Nephron (organoid): Measurements from ENCODE around the gene VPS9D1.

ENCODE experiments used
- H3K27ac Mint-ChIP-seq, 3 experiments: 2 replicates each; pipeline ENCODE4 v1.8.0; 2020; ENCODE audit warnings: mixed read lengths in 3 of 3, mild to moderate bottlenecking in 2 of 3, moderate library complexity in 1 of 3
- H3K27me3 Mint-ChIP-seq: 2 replicates; pipeline ENCODE4 v1.8.0; 2021; ENCODE audit warnings: low read depth, mild to moderate bottlenecking, moderate library complexity, mixed read lengths
- H3K36me3 Mint-ChIP-seq: 2 replicates; pipeline ENCODE4 v1.8.0; 2020; ENCODE audit warnings: low read depth, mixed read lengths
- H3K4me1 Mint-ChIP-seq: 2 replicates; pipeline ENCODE4 v1.8.0; 2020; ENCODE audit warnings: mixed read lengths
- H3K4me3 Mint-ChIP-seq, 3 experiments: 2 replicates each; pipeline ENCODE4 v1.8.0; 2020; ENCODE audit warnings: mild to moderate bottlenecking in 3 of 3, mixed read lengths in 3 of 3, moderate library complexity in 2 of 3
- H3K9me3 Mint-ChIP-seq: 2 replicates; pipeline ENCODE4 v1.8.0; 2020; ENCODE audit warnings: mixed read lengths
- TF ChIP-seq, protein P1 (sequence below), 3 experiments: fragments of 200-600 bp; sonication (generic); IDR thresholded peaks; one replicate each; pipeline ENCODE4 v1.5.0; 2021; ENCODE audit warnings: antibody characterized with exemption in 3 of 3; ENCODE audit not compliant: unreplicated experiment in 3 of 3

VPS9D1 gene

GRCh38 chr16:89737341-89738071 lies 16.8 kb upstream of the VPS9D1 start:
- Mint-ChIP-seq H3K4me1 (no peaks in the 10 kb centered on the region), H3K9me3 (no peaks in the 10 kb centered on the region), H3K27me3 (no peaks in the 10 kb centered on the region), H3K36me3 (peaks cover 62% of the 10 kb centered on the region), H3K4me3 (no peak overlapping the region), H3K27ac (no peak overlapping the region)
- TF ChIP-seq, protein P1, sequence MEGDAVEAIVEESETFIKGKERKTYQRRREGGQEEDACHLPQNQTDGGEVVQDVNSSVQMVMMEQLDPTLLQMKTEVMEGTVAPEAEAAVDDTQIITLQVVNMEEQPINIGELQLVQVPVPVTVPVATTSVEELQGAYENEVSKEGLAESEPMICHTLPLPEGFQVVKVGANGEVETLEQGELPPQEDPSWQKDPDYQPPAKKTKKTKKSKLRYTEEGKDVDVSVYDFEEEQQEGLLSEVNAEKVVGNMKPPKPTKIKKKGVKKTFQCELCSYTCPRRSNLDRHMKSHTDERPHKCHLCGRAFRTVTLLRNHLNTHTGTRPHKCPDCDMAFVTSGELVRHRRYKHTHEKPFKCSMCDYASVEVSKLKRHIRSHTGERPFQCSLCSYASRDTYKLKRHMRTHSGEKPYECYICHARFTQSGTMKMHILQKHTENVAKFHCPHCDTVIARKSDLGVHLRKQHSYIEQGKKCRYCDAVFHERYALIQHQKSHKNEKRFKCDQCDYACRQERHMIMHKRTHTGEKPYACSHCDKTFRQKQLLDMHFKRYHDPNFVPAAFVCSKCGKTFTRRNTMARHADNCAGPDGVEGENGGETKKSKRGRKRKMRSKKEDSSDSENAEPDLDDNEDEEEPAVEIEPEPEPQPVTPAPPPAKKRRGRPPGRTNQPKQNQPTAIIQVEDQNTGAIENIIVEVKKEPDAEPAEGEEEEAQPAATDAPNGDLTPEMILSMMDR (IDR thresholded peaks at IDR 0.05; ENCODE audit: unreplicated experiment in 3 of 3) = no peak

DNA sequence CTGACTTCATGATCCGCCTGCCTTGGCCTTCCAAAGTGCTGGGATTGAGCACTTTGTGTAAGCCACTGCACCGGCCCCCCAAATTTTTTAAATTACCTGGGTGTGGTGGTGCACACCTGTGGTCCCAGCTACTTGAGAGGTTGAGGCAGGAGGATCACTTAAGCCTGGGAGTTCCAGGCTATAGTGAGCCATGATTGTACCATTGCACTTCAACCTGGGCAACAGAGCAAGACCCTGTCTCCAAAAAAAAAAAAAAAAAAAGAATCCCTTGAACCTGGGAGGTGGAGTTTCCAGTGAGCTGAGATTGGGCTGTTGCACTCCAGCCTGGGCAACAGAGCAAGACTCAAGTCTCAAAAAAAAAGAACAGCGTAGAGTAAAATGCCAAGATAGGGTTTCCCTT lies 15.9 kb upstream of the VPS9D1 start:
- no peak overlapping the region for H3K4me3 Mint-ChIP-seq
- H3K9me3 Mint-ChIP-seq = no peaks in the 10 kb centered on the region
- no peak overlapping the region for H3K27ac Mint-ChIP-seq
- no peaks in the 10 kb centered on the region for H3K27me3 Mint-ChIP-seq
- peaks cover 70% of the 10 kb centered on the region for H3K36me3 Mint-ChIP-seq
- no peaks in the 10 kb centered on the region for H3K4me1 Mint-ChIP-seq
- TF ChIP-seq, protein P1 (IDR thresholded peaks at IDR 0.05; ENCODE audit: unreplicated experiment in 3 of 3) = no peak

DNA sequence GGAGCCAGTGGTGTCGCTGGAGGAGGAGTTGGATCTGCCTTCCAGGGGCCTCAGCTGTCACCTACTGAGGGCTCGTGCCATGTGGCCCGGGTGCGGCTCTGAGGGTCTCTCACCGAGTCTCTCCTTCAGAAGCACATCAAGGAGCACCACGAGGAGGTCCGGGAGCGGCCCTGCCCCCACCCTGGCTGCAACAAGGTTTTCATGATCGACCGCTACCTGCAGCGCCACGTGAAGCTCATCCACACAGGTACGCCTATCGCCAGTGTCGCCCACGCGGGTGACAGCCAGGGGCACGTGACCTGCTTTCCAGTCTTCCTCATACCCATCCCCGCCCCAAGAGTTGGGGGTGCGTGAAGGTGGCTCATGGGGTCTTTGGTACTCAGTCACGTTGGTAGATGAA lies 13.1 kb upstream of the VPS9D1 start:
- H3K27ac Mint-ChIP-seq = no peak overlapping the region
- no peaks in the 10 kb centered on the region for H3K27me3 Mint-ChIP-seq
- H3K36me3 Mint-ChIP-seq = peaks cover 72% of the 10 kb centered on the region
- no peak overlapping the region for H3K4me3 Mint-ChIP-seq
- peaks cover 4% of the 10 kb centered on the region for H3K4me1 Mint-ChIP-seq
- TF ChIP-seq, protein P1 (IDR thresholded peaks at IDR 0.05; ENCODE audit: unreplicated experiment in 3 of 3) = no peak
- no peaks in the 10 kb centered on the region for H3K9me3 Mint-ChIP-seq

DNA sequence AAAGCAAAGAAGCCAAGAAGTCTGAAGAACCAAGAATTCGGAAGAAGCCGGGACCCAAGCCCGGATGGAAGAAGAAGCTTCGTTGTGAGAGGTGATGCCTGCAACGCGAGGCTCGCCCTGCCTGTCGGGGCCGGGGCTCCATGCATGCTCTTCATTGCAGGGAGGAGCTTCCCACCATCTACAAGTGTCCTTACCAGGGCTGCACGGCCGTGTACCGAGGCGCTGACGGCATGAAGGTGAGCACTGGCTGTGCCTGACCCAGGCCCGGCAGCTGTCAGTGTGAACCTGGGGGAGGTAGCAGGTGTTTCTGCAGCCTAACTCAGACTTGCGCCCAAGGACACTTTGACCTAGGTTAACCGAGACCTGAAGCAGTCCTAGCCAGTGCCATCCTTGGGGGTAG lies 12.6 kb upstream of the VPS9D1 start:
- Mint-ChIP-seq H3K9me3 (no peaks in the 10 kb centered on the region), H3K4me1 (peaks cover 4% of the 10 kb centered on the region), H3K27me3 (no peaks in the 10 kb centered on the region), H3K27ac (no peak overlapping the region), H3K36me3 (peaks cover 70% of the 10 kb centered on the region), H3K4me3 (no peak overlapping the region)
- TF ChIP-seq, protein P1 (IDR thresholded peaks at IDR 0.05; ENCODE audit: unreplicated experiment in 3 of 3) = no peak

GRCh38 chr16:89732918-89733242 lies 12.2 kb upstream of the VPS9D1 start:
- Mint-ChIP-seq H3K9me3 (no peaks in the 10 kb centered on the region), H3K4me1 (peaks cover 4% of the 10 kb centered on the region), H3K27me3 (no peaks in the 10 kb centered on the region), H3K36me3 (peaks cover 67% of the 10 kb centered on the region), H3K27ac (no peak overlapping the region), H3K4me3 (no peak overlapping the region)
- TF ChIP-seq, protein P1 (IDR thresholded peaks at IDR 0.05; ENCODE audit: unreplicated experiment in 3 of 3) = no peak
